Liver (tissue), 3 donors: ENCODE results near the gene MORC4.

Source experiments
- GABPA ChIP-seq, 2 donors: IDR thresholded peaks in 1 of 2; conservative IDR thresholded peaks in 1 of 2; 2 replicates each; pipeline ENCODE4 v1.6.1; 2016; ENCODE audit warnings: antibody characterized with exemption in 2 of 2, mild to moderate bottlenecking in 1 of 2, moderate library complexity in 1 of 2
- RXRA ChIP-seq, 2 donors: IDR thresholded peaks; 2 replicates each; pipeline ENCODE4 v1.6.1; 2017 to 2018; ENCODE audit warnings: antibody characterized with exemption in 2 of 2, mild to moderate bottlenecking in 1 of 2
- TAF1 ChIP-seq: conservative IDR thresholded peaks from 2 replicates; pipeline ENCODE4 v1.6.1; 2016; ENCODE audit warnings: antibody characterized with exemption, mild to moderate bottlenecking
- TF ChIP-seq, protein P1 (sequence below): fragments of 150-350 bp; IDR thresholded peaks from 2 replicates; pipeline ENCODE4 v1.5.1; 2017; ENCODE audit warnings: improper control_type of control experiment, low read depth, low read length; ENCODE audit not compliant: missing input control
- donor health status: healthy.
- donor health status: healthy.

DNA sequence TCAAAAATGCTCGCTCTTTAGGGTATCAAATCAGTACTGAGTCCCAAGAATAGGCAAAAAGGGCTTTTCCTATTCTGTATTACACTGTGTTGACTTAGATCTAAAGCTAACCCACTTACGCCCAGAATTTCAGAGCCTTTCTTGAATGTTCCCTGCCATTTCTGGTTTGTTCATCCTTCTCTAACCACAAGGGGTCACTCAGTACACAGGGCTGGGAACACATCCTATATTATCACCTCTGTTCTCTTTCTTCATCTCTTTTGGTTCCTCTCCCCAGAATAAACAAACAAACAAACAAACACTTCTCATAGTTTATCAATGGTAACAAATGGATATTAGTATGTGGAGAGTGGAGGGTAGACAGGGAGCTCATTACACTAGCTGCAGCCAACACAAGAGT, 25.5 kb upstream of the MORC4 start:
- TF ChIP-seq, protein P1, sequence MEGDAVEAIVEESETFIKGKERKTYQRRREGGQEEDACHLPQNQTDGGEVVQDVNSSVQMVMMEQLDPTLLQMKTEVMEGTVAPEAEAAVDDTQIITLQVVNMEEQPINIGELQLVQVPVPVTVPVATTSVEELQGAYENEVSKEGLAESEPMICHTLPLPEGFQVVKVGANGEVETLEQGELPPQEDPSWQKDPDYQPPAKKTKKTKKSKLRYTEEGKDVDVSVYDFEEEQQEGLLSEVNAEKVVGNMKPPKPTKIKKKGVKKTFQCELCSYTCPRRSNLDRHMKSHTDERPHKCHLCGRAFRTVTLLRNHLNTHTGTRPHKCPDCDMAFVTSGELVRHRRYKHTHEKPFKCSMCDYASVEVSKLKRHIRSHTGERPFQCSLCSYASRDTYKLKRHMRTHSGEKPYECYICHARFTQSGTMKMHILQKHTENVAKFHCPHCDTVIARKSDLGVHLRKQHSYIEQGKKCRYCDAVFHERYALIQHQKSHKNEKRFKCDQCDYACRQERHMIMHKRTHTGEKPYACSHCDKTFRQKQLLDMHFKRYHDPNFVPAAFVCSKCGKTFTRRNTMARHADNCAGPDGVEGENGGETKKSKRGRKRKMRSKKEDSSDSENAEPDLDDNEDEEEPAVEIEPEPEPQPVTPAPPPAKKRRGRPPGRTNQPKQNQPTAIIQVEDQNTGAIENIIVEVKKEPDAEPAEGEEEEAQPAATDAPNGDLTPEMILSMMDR: peak; percentile 48
- TF ChIP-seq GABPA (IDR thresholded peaks at IDR 0.05 in 1 of 2, conservative IDR thresholded peaks at IDR 0.05 in 1 of 2) (no peak), RXRA (IDR thresholded peaks at IDR 0.05) (no peak), TAF1 (no peak)
